Measurements from ENCODE around the gene SLMAP. TPM values are rescaled to one million over a fixed set of nuclear protein-coding genes. Genes with fewer than 3 reads are reported as not detected.
A peak's percentile ranks its signal among the peaks of the same experiment; 100 is the strongest.

SLMAP gene
- total and polyA plus RNA-seq, 2 donors from 2014 or later: 22.0 to 86.1 TPM

DNA sequence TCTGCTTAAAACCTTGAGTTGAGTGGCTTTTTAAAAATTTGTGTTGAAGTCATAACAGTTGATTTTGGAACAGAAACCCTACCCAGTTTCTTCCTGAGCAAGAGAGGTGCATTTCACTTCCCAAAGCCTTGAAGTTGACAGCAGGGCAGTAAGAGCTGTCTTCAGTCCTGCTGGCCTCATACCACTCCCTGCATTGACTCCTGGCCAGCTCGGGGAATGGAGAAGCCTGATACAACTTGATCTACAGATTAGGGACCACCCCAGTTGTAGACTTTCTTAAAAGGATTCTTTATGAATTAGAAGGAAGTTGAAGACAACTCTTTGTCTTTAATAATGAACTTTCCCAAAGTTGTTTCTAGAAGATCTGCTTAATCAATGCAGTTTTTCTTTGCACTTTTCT lies 161.5 kb downstream of the SLMAP start:
- no peak for TF ChIP-seq CTCF (IDR thresholded peaks at IDR 0.05; ENCODE audit: borderline replicate concordance, extremely low read depth, insufficient read depth)
- Histone ChIP-seq H3K27ac (ENCODE audit: low read depth in 2 of 2, low read length in 2 of 2) (no peak overlapping the region), H3K4me3 (ENCODE audit: low read length in 3 of 3) (no peak overlapping the region), H3K9me3 (ENCODE audit: control insufficient read depth in 2 of 3, insufficient read depth in 1 of 3, low read length in 3 of 3) (no peaks in the 10 kb centered on the region), H3K9ac (ENCODE audit: low read length in 3 of 3) (no peak overlapping the region), H3K36me3 (ENCODE audit: control insufficient read depth in 2 of 3, insufficient read depth in 3 of 3, low read length in 3 of 3) (peaks cover 4 to 9% (median 5%) of the 10 kb centered on the region in 3 donors), H3K27me3 (ENCODE audit: control insufficient read depth, insufficient read depth, low read length) (no peaks in the 10 kb centered on the region), H3K4me1 (ENCODE audit: control insufficient read depth in 2 of 3, insufficient read depth in 2 of 3, low read depth in 1 of 3, low read length in 3 of 3) (peaks cover 0 to 9% (median 3%) of the 10 kb centered on the region in 3 donors)
- DNase-seq (no peak), FAIRE-seq (no peak)
- intact Hi-C loops (cut with DNase I): no loop called here

- no peaks in the 10 kb centered on the region for H3K27me3 ChIP-seq (ENCODE audit: control insufficient read depth, insufficient read depth, low read length)
Measured at GRCh38 chr3:57918123-57918837, 162.2 kb downstream of the SLMAP start.

DNA sequence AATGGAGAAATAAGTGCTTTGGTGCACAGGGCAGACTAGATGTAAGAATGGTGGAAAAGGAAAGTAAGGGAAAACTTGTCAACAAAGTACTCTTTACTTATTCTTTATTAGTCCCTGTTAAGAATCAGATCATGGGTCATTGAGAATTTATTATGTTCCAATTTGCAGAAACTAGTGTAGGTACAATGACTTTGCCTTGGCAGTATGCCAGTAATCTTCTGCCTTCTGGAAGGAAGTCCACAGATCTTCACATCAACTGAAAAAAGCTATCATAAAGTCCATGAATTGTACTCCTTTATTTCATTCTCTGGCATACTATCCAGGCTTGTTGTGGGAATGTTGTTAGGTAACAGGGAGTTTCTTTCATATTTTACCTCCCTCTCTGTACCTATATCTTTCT lies 163.9 kb downstream of the SLMAP start:
- Histone ChIP-seq H3K4me3 (ENCODE audit: low read length in 3 of 3) (no peak overlapping the region), H3K27me3 (ENCODE audit: control insufficient read depth, insufficient read depth, low read length) (no peaks in the 10 kb centered on the region), H3K36me3 (ENCODE audit: control insufficient read depth in 2 of 3, insufficient read depth in 3 of 3, low read length in 3 of 3) (peaks cover 4 to 9% (median 5%) of the 10 kb centered on the region in 3 donors), H3K27ac (ENCODE audit: low read depth in 2 of 2, low read length in 2 of 2) (no peak overlapping the region), H3K9ac (ENCODE audit: low read length in 3 of 3) (no peak overlapping the region), H3K4me1 (ENCODE audit: control insufficient read depth in 2 of 3, insufficient read depth in 2 of 3, low read depth in 1 of 3, low read length in 3 of 3) (peaks cover 0 to 9% (median 3%) of the 10 kb centered on the region in 3 donors), H3K9me3 (ENCODE audit: control insufficient read depth in 2 of 3, insufficient read depth in 1 of 3, low read length in 3 of 3) (no peaks in the 10 kb centered on the region)
- intact Hi-C loops (cut with DNase I): no loop called here
- DNase-seq (no peak), FAIRE-seq (no peak)
- TF ChIP-seq CTCF (IDR thresholded peaks at IDR 0.05; ENCODE audit: borderline replicate concordance, extremely low read depth, insufficient read depth): no peak

More at GRCh38 chr3:57918123-57918837, 162.2 kb downstream of the SLMAP start:
- no peak for TF ChIP-seq CTCF (IDR thresholded peaks at IDR 0.05; ENCODE audit: borderline replicate concordance, extremely low read depth, insufficient read depth)
- intact Hi-C loops (cut with DNase I): no loop called here
- peaks cover 4 to 9% (median 5%) of the 10 kb centered on the region in 3 donors for H3K36me3 ChIP-seq (ENCODE audit: control insufficient read depth in 2 of 3, insufficient read depth in 3 of 3, low read length in 3 of 3)
- H3K9ac ChIP-seq (ENCODE audit: low read length in 3 of 3): no peak overlapping the region
- no peaks in the 10 kb centered on the region for H3K9me3 ChIP-seq (ENCODE audit: control insufficient read depth in 2 of 3, insufficient read depth in 1 of 3, low read length in 3 of 3)
- H3K4me3 ChIP-seq (ENCODE audit: low read length in 3 of 3): no peak overlapping the region
- H3K27ac ChIP-seq (ENCODE audit: low read depth in 2 of 2, low read length in 2 of 2): no peak overlapping the region
- H3K4me1 ChIP-seq (ENCODE audit: control insufficient read depth in 2 of 3, insufficient read depth in 2 of 3, low read depth in 1 of 3, low read length in 3 of 3): peaks cover 0 to 9% (median 3%) of the 10 kb centered on the region in 3 donors
- FAIRE-seq (peak; percentile 13), DNase-seq (peak in 2 of 5 donors; percentile 14 to 44)

Data from kidney (tissue), 14 donors.